GM06990 (cell line): ENCODE data around the gene FYN.
A peak's percentile ranks its signal among the peaks of the same experiment; 100 is the strongest.

Experiments used
- DNase-seq: peaks from one replicate; pipeline ENCODE4 v3.0.0-alpha.2; 2011; ENCODE audit not compliant: insufficient read length; ENCODE audit errors: extremely low read depth
- H3K27me3 ChIP-seq: replicated peaks from 2 replicates; pipeline ENCODE4 v1.6.0; 2011; ENCODE audit warnings: low read length; ENCODE audit not compliant: control insufficient read depth, insufficient read depth
- H3K36me3 ChIP-seq: 2 replicates; pipeline ENCODE4 v1.5.1; 2011; ENCODE audit warnings: low read length; ENCODE audit not compliant: control insufficient read depth, insufficient read depth
- H3K4me3 ChIP-seq: replicated peaks from 2 replicates; pipeline ENCODE4 v1.5.1; 2011; ENCODE audit warnings: low read depth, mild to moderate bottlenecking, control low read depth, low read length
- TF ChIP-seq, protein P1 (sequence below): IDR thresholded peaks from 2 replicates; pipeline ENCODE4 v1.5.1; 2011; ENCODE audit warnings: low read length, control low read depth, mild to moderate bottlenecking, inconsistent platforms; ENCODE audit not compliant: insufficient read depth, poor library complexity, severe bottlenecking

Gene FYN

GRCh38 chr6:111844921-111845320 is 28.3 kb downstream of the FYN start:
- TF ChIP-seq, protein P1, sequence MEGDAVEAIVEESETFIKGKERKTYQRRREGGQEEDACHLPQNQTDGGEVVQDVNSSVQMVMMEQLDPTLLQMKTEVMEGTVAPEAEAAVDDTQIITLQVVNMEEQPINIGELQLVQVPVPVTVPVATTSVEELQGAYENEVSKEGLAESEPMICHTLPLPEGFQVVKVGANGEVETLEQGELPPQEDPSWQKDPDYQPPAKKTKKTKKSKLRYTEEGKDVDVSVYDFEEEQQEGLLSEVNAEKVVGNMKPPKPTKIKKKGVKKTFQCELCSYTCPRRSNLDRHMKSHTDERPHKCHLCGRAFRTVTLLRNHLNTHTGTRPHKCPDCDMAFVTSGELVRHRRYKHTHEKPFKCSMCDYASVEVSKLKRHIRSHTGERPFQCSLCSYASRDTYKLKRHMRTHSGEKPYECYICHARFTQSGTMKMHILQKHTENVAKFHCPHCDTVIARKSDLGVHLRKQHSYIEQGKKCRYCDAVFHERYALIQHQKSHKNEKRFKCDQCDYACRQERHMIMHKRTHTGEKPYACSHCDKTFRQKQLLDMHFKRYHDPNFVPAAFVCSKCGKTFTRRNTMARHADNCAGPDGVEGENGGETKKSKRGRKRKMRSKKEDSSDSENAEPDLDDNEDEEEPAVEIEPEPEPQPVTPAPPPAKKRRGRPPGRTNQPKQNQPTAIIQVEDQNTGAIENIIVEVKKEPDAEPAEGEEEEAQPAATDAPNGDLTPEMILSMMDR, result no peak
- peak; percentile 15 for DNase-seq
- Histone ChIP-seq H3K27me3 (no peaks in the 10 kb centered on the region), H3K4me3 (no peak overlapping the region), H3K36me3 (no peaks in the 10 kb centered on the region)

- no peaks in the 10 kb centered on the region for H3K27me3 ChIP-seq
- TF ChIP-seq, protein P1, result no peak
- H3K4me3 ChIP-seq, result no peak overlapping the region; the same call in 1 of the 2 replicates
- no peaks in the 10 kb centered on the region for H3K36me3 ChIP-seq
- DNase-seq, result no peak
These were observed 28.9 kb downstream of the FYN start for GRCh38 chr6:111844376-111844775.

GRCh38 chr6:111843347-111844147 is 29.7 kb downstream of the FYN start:
- Histone ChIP-seq H3K4me3 (no peak overlapping the region), H3K36me3 (no peaks in the 10 kb centered on the region)
- DNase-seq, result no peak

GRCh38 chr6:111842891-111843290 is 30.4 kb downstream of the FYN start:
- Histone ChIP-seq H3K36me3 (no peaks in the 10 kb centered on the region), H3K4me3 (no peak overlapping the region), H3K27me3 (no peaks in the 10 kb centered on the region)
- TF ChIP-seq, protein P1, result no peak
- no peak for DNase-seq

More at GRCh38 chr6:111843347-111844147, 29.7 kb downstream of the FYN start:
- TF ChIP-seq, protein P1, result no peak
- H3K27me3 ChIP-seq, result no peaks in the 10 kb centered on the region

DNA sequence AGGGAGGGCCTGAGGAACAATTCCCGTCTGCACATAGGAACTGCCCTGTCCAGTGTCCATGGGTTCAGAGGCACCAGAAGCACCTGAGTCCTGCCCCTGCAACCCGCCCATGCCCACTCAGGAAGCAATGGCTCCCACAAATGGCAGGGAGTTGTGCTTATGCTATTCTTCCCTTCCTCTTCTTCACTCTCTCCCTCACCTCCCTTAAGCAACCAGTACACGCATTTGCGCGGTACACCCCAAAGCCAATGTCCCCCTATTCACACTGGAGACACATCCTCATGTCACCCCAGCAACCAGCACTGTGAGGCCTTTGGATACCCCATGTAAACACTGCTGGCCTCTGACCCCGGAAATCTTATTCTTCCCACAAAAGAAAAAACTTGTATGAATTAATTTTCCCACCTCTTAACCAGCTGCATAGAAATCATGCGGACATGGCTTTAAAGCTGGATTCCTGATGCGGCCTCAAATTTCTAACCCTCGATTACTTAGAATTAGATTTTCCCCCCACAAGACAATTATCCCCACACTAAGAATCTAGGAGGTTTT is 30.9 kb downstream of the FYN start:
- H3K4me3 ChIP-seq, result no peak overlapping the region
- H3K27me3 ChIP-seq, result no peaks in the 10 kb centered on the region
- no peaks in the 10 kb centered on the region for H3K36me3 ChIP-seq
- TF ChIP-seq, protein P1, result no peak
- no peak for DNase-seq
